Anterior cingulate cortex (tissue), 58 donors: ENCODE results near the gene CHAF1B.

ENCODE experiments used
- DNase-seq, 58 donors: peaks; one replicate each; lab custom pipeline; 2025; lab: John Stamatoyannopoulos, UW

The CHAF1B gene

GRCh38 chr21:36456729-36457414 is 71.7 kb downstream of the CHAF1B start:
- DNase-seq = no peak

DNA sequence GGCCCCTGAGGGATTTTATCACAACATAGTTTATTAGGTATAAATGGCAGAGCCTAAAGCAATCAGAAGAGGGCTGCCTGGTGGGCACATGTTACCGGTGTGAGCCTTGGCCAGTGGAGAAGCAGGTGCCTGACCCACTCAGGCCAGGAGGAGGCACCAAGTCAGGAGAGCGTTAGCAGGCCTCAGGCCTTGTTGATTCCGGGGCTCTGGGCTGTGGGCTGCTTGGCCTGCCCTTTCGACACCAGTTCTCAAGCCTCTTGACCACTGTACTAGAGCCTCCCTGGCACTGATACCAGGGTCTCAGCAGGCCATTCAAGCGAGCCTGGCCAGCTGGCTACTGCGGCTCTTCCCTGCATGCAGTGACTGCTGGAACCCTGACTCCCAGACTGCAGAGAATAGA is 73.9 kb downstream of the CHAF1B start:
- peak in 2 of 58 donors; percentile 5 to 6 for DNase-seq

DNA sequence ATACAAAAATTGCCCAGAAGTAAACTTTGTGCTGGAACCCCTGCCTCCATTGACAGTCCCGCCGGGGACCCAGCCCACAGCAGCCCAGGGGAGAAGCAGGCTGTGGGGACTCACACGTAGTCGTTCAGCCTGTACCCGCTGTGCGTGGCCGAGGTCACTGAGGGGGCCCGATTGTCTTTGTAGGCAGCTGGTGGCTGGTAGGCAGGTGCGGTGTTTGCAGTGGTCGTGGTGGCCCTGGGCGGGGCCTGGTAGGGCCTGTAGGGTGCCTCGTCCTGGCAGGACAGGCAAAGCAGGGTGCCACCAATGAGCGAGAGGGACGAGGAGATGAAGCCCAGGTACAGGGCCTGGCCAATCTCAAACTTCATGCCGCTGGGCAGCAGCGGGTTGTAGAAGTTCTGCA is 75.7 kb downstream of the CHAF1B start:
- no peak for DNase-seq

DNA sequence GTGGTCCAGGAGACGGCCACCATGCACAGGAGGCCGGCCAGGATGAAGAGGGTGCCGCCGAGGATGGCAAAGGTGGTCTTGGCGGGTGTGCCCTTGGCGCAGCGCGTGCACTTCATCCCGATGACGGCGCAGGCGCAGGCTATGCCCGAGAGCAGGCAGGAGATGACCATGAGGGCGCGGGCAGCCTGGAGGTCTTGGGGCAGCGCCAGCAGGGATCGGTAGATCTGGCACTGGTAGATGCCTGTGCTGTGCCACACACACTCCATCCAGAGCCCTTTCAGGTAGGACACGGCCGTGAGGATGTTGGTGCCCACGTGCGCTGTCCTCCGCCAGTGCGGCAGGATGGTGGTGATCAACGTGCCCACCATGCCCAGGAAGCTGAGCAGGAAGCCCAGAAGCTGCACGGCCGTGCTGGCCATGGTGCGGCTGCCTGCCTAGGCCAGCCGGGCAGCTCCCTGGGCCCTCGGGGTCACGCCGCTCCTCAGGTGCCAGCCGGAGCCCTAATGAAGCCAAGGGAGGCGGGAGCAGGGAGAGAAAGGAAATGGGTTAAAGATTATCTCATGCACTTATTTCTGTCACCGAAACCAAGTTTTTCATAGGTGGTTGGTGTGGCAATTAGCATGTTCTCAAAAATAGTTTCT is 76.2 kb downstream of the CHAF1B start:
- no peak for DNase-seq

DNA sequence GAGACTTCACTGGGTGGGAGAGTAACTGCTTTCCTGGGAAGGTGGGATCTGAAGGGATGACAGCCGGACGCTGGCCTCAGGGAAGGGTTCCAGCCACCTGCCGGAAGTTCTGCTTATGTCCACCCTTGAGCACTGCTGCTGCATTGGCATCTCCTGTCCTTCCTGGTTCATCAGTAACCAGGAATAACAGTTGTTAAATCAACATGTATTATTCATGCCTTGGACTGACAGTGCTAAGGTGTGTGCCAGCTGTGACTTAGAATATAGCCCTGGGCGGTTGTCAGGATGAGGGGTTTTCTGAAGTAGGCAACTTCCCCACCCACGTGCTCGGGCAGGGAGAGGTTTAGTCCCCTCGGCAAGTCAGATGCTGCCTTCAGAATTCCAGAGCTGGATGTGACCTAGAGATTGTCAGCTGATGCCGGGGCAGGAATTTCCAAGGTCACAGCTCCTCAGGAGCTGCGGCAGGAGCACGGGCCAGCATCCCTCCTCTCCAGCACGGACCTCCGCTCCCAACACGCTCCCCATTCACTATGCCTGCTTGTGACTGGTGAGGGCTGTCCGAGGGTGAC is 76.8 kb downstream of the CHAF1B start:
- no peak for DNase-seq

GRCh38 chr21:36463204-36463603 is 78.0 kb downstream of the CHAF1B start:
- DNase-seq = no peak

DNA sequence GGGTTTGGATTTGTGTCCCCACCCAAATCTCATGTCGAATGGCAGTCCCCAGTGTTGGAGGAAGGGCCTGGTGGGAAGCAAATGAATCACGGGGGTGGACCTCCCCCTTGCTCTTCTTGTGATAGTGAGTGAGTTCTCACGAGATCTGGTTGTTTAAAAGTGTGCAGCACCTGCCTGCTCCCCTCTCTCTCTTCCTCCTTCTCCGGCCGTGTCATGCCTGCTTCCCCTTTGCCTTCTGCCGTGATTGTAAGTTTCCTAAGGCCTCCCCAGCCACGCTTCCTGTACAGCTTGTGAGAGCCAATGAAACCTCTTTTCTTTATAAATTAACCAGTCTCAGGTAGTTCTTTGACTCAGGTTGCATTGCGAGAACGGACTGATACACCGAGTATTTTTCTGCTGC is 78.8 kb downstream of the CHAF1B start:
- no peak for DNase-seq

- no peak for DNase-seq
Observed at GRCh38 chr21:36464590-36464989, 79.4 kb downstream of the CHAF1B start.

DNA sequence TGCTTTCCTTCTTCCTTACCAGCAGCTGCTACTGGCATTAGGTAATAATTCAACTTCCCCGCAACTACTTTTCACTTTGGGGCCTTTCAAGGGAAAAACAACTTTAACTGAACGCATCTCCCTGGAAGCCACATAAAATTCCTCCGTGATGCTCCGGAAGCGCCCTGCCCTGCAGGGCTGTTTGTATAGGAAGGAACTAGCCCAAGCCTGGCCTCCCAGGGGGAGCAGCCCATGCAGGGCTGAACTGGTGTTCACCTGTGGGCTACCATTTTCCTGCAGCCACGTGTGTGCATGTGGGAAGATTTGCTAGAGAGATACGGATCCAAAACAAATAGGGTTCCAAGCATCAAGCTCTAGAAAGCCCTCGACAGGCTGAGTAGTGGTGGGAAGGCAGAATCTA is 80.3 kb downstream of the CHAF1B start:
- no peak for DNase-seq

GRCh38 chr21:36466061-36466511 is 80.9 kb downstream of the CHAF1B start:
- DNase-seq = no peak
